ENCODE results near the gene SLC44A1. TPM values are rescaled to one million over a fixed set of nuclear protein-coding genes. Genes with fewer than 3 reads are reported as not detected.

The SLC44A1 gene
- polyA plus RNA-seq, 1 of the 3 experiments (the other 2 are of a cell fraction), result 4.5 TPM

DNA sequence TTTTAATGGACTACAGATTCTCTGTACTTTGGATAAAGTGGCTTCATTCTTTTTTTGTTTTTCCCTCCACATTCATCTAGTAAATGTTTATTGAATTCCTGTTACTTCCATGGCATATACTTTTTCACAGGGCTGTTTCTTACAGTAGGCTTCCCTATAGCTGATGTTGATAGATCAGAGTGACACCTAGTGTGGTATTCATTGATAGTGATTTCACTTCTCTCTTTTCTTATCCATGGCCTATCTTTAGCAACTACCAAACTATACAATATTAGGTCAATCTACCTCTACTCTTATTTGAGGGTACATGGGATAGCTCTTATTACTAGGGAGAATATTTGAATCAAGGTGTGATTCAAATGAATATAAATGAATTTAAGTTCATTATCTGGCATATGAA, 239.2 kb downstream of the SLC44A1 start:
- H2AFZ ChIP-seq (ENCODE audit: low read depth), result no peak overlapping the region
- peaks cover 35% of the 10 kb centered on the region; the same call in 1 of the 2 replicates for H3K79me2 ChIP-seq (ENCODE audit: insufficient read depth)
- no peak overlapping the region for H3K4me2 ChIP-seq
- H3K4me1 ChIP-seq (ENCODE audit: control insufficient read depth in 1 of 2, insufficient read depth in 2 of 2, low read depth in 1 of 2, low read length in 1 of 2), result no peaks in the 10 kb centered on the region; a peak in 1 of 4 replicates
- no peak overlapping the region for H3K4me3 ChIP-seq (ENCODE audit: low read depth in 2 of 2, low read length in 1 of 2)
- peaks cover 19 to 30% of the 10 kb centered on the region in 2 experiments for H3K36me3 ChIP-seq (replicated peaks in 1 of 2; ENCODE audit: control insufficient read depth in 1 of 2, insufficient read depth in 2 of 2, low read length in 1 of 2)
- TF ChIP-seq, protein P1, sequence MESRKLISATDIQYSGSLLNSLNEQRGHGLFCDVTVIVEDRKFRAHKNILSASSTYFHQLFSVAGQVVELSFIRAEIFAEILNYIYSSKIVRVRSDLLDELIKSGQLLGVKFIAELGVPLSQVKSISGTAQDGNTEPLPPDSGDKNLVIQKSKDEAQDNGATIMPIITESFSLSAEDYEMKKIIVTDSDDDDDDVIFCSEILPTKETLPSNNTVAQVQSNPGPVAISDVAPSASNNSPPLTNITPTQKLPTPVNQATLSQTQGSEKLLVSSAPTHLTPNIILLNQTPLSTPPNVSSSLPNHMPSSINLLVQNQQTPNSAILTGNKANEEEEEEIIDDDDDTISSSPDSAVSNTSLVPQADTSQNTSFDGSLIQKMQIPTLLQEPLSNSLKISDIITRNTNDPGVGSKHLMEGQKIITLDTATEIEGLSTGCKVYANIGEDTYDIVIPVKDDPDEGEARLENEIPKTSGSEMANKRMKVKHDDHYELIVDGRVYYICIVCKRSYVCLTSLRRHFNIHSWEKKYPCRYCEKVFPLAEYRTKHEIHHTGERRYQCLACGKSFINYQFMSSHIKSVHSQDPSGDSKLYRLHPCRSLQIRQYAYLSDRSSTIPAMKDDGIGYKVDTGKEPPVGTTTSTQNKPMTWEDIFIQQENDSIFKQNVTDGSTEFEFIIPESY (IDR thresholded peaks at IDR 0.05; ENCODE audit: borderline replicate concordance, low read depth), result no peak
- TF ChIP-seq, protein P2, sequence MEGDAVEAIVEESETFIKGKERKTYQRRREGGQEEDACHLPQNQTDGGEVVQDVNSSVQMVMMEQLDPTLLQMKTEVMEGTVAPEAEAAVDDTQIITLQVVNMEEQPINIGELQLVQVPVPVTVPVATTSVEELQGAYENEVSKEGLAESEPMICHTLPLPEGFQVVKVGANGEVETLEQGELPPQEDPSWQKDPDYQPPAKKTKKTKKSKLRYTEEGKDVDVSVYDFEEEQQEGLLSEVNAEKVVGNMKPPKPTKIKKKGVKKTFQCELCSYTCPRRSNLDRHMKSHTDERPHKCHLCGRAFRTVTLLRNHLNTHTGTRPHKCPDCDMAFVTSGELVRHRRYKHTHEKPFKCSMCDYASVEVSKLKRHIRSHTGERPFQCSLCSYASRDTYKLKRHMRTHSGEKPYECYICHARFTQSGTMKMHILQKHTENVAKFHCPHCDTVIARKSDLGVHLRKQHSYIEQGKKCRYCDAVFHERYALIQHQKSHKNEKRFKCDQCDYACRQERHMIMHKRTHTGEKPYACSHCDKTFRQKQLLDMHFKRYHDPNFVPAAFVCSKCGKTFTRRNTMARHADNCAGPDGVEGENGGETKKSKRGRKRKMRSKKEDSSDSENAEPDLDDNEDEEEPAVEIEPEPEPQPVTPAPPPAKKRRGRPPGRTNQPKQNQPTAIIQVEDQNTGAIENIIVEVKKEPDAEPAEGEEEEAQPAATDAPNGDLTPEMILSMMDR (IDR thresholded peaks at IDR 0.05), result no peak
- no peak for TF ChIP-seq EZH2phosphoT487 (IDR thresholded peaks at IDR 0.05; ENCODE audit: borderline replicate concordance, low read depth)
- TF ChIP-seq GABPA (IDR thresholded peaks at IDR 0.05; ENCODE audit: low read depth), result no peak
- TF ChIP-seq RCOR1 (IDR thresholded peaks at IDR 0.05; ENCODE audit: low read length), result no peak
- no peak for TF ChIP-seq TEAD4 (IDR thresholded peaks at IDR 0.05; ENCODE audit: borderline replicate concordance, insufficient read depth)
- TF ChIP-seq FOSL2 (IDR thresholded peaks at IDR 0.05; ENCODE audit: borderline replicate concordance, low read depth), result no peak
- TF ChIP-seq, protein P3, sequence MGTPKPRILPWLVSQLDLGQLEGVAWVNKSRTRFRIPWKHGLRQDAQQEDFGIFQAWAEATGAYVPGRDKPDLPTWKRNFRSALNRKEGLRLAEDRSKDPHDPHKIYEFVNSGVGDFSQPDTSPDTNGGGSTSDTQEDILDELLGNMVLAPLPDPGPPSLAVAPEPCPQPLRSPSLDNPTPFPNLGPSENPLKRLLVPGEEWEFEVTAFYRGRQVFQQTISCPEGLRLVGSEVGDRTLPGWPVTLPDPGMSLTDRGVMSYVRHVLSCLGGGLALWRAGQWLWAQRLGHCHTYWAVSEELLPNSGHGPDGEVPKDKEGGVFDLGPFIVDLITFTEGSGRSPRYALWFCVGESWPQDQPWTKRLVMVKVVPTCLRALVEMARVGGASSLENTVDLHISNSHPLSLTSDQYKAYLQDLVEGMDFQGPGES (IDR thresholded peaks at IDR 0.05; ENCODE audit: low read depth, low read length), result no peak
- TF ChIP-seq YY1 (IDR thresholded peaks at IDR 0.05; ENCODE audit: low read depth), result no peak
- TF ChIP-seq, protein P4, sequence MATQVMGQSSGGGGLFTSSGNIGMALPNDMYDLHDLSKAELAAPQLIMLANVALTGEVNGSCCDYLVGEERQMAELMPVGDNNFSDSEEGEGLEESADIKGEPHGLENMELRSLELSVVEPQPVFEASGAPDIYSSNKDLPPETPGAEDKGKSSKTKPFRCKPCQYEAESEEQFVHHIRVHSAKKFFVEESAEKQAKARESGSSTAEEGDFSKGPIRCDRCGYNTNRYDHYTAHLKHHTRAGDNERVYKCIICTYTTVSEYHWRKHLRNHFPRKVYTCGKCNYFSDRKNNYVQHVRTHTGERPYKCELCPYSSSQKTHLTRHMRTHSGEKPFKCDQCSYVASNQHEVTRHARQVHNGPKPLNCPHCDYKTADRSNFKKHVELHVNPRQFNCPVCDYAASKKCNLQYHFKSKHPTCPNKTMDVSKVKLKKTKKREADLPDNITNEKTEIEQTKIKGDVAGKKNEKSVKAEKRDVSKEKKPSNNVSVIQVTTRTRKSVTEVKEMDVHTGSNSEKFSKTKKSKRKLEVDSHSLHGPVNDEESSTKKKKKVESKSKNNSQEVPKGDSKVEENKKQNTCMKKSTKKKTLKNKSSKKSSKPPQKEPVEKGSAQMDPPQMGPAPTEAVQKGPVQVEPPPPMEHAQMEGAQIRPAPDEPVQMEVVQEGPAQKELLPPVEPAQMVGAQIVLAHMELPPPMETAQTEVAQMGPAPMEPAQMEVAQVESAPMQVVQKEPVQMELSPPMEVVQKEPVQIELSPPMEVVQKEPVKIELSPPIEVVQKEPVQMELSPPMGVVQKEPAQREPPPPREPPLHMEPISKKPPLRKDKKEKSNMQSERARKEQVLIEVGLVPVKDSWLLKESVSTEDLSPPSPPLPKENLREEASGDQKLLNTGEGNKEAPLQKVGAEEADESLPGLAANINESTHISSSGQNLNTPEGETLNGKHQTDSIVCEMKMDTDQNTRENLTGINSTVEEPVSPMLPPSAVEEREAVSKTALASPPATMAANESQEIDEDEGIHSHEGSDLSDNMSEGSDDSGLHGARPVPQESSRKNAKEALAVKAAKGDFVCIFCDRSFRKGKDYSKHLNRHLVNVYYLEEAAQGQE (IDR thresholded peaks at IDR 0.05; ENCODE audit: low read depth, low read length), result no peak
- TF ChIP-seq NRF1 (IDR thresholded peaks at IDR 0.05; ENCODE audit: low read depth, low read length), result no peak
- TF ChIP-seq RXRA (IDR thresholded peaks at IDR 0.05; ENCODE audit: borderline replicate concordance, low read depth), result no peak
- TF ChIP-seq EP300 (IDR thresholded peaks at IDR 0.05; ENCODE audit: borderline replicate concordance in 1 of 2, low read depth in 1 of 2, low read length in 1 of 2), result no peak
- TF ChIP-seq, protein P5, sequence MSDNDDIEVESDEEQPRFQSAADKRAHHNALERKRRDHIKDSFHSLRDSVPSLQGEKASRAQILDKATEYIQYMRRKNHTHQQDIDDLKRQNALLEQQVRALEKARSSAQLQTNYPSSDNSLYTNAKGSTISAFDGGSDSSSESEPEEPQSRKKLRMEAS (IDR thresholded peaks at IDR 0.05; ENCODE audit: low read depth), result no peak
- no peak for TF ChIP-seq CHD2 (IDR thresholded peaks at IDR 0.05; ENCODE audit: low read length, partially characterized antibody)
- no peak for TF ChIP-seq NFIC (IDR thresholded peaks at IDR 0.05; ENCODE audit: borderline replicate concordance)
- no peak for TF ChIP-seq SIN3A (IDR thresholded peaks at IDR 0.05; ENCODE audit: borderline replicate concordance, low read depth, low read length)
- no peak for TF ChIP-seq TAF1 (IDR thresholded peaks at IDR 0.05; ENCODE audit: borderline replicate concordance, low read depth, low read length)
- no peaks in the 10 kb centered on the region for H3K27me3 ChIP-seq (ENCODE audit: insufficient read depth)
- H3K9me2 ChIP-seq, result no peaks in the 10 kb centered on the region
- CTCF ChIA-PET, result no interaction called here
- no peaks in the 10 kb centered on the region for H3K9me3 ChIP-seq
- no peaks in the 10 kb centered on the region for H4K20me1 ChIP-seq (ENCODE audit: insufficient read depth)
- no peak for DNase-seq
- H3K27ac ChIP-seq (ENCODE audit: low read depth in 2 of 2, low read length in 1 of 2), result no peak overlapping the region
- POLR2A ChIA-PET, result no interaction called here
- H3K9ac ChIP-seq, result no peak overlapping the region
- H3F3A ChIP-seq (replicated peaks; ENCODE audit: insufficient read depth), result peaks cover 3% of the 10 kb centered on the region
